ENCODE results near the gene ATG2A. TPM values are rescaled to one million over a fixed set of nuclear protein-coding genes. Genes with fewer than 3 reads are reported as not detected.

The ATG2A gene
- total and polyA plus RNA-seq, 9 of the 15 experiments (the other 6 are each of a cell fraction or from before 2014, with no cell fraction given), result 0.25 to 45.9 (median 5.2) TPM

GRCh38 chr11:64887757-64888405 lies 29.1 kb downstream of the ATG2A start (continued):
- TF ChIP-seq ZNF592 (IDR thresholded peaks at IDR 0.05) (peak; percentile 58; the same call in 1 of the 2 replicates), VEZF1 (CRISPR knock-in tag; IDR thresholded peaks at IDR 0.05) (peak; percentile 94), SAP30 (IDR thresholded peaks at IDR 0.05; ENCODE audit: borderline replicate concordance, insufficient read depth, low read depth, low read length, poor library complexity, severe bottlenecking) (peak; percentile 31), GTF3C2 (IDR thresholded peaks at IDR 0.05; ENCODE audit: borderline replicate concordance, extremely low read depth, insufficient read length) (no peak), CHD1 (IDR thresholded peaks at IDR 0.05; ENCODE audit: low read length) (no peak), EWSR1 (IDR thresholded peaks at IDR 0.05; ENCODE audit: borderline replicate concordance, low read depth, partially characterized antibody) (no peak), ELF2 (CRISPR knock-in tag; IDR thresholded peaks at IDR 0.05) (no peak; the same call in 1 of the 2 replicates), ZFP1 (CRISPR knock-in tag; IDR thresholded peaks at IDR 0.05) (no peak), POLR2G (IDR thresholded peaks at IDR 0.05; ENCODE audit: low read depth, low read length) (peak; percentile 82), DPF2 (IDR thresholded peaks at IDR 0.05) (peak; percentile 25; the same call in 1 of the 2 replicates), MTA1 (IDR thresholded peaks at IDR 0.05; ENCODE audit: borderline replicate concordance) (peak; percentile 36; the same call in 1 of the 2 replicates), NRF1 (conservative IDR thresholded peaks at IDR 0.05 in 1 of 2, IDR thresholded peaks at IDR 0.05 in 1 of 2) (peak; percentile 21 to 47; a peak in 2 of 4 replicates), BRF2 (IDR thresholded peaks at IDR 0.05; ENCODE audit: borderline replicate concordance, insufficient read depth, insufficient read length) (no peak), ZNF146 (CRISPR knock-in tag; IDR thresholded peaks at IDR 0.05; ENCODE audit: unreplicated experiment) (no peak), MED1 (CRISPR knock-in tag; IDR thresholded peaks at IDR 0.05; ENCODE audit: borderline replicate concordance) (no peak), HNRNPH1 (optimal IDR thresholded peaks at IDR 0.05; ENCODE audit: low read depth, low read length) (no peak), SP2 (IDR thresholded peaks at IDR 0.05; ENCODE audit: extremely low read depth, low read depth, low read length, poor library complexity, severe bottlenecking) (no peak)

Measured in K562 (cell line).